NCI-H2107 (cell line): ENCODE results near the gene ELF5.

Experiments used
- DNase-seq: peaks from one replicate; lab custom pipeline; 2025; lab: John Stamatoyannopoulos, UW

The ELF5 gene

DNA sequence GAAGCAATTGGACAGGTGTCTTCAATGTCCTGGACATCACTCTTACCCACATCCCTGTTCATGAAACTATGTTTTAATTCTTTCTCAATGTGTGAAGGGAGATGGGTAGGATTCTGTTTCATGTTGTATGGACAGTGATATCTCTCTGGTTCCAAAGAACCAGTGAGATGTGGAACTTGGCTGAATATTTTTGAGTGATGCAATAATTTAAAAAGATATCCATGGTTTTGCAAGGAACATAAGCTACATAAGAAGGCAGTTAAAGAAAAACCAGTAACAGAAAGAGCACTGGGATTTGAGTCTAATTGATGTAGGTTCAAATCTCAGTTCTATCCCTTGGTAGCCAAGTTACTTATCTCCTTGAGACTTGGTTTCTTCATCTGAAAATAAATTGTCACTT is 7.7 kb upstream of the ELF5 start:
- no peak for DNase-seq

GRCh38 chr11:34519595-34520235 is 6.1 kb upstream of the ELF5 start:
- no peak for DNase-seq

GRCh38 chr11:34516247-34517040 is 2.9 kb upstream of the ELF5 start:
- DNase-seq, result no peak

- DNase-seq, result no peak
These were observed 1.0 kb upstream of the ELF5 start for GRCh38 chr11:34514597-34514996.

- no peak for DNase-seq
These were observed 533 bp downstream of the ELF5 start for GRCh38 chr11:34512840-34513681.

DNA sequence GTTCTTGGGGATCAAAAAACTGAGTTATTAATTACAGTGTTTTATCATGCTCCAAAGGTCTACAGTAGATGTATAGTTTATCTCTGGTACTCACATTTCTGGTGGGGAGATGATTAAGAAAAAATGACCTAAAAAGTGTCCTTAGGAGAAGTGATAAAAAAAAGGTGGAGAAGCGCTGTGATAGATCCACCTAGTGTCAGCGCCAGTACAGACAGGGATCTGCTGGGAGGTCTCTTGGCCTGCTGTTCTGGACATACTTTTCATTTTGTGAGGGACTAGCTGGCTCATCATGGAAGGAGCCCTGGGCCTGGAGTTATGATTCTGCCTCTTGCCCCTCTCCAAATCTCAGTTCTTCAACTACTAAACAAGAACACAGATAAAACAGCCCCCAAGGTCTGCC is 2.9 kb downstream of the ELF5 start:
- no peak for DNase-seq

- DNase-seq, result no peak
These were observed 3.4 kb downstream of the ELF5 start for GRCh38 chr11:34510218-34510617.

DNA sequence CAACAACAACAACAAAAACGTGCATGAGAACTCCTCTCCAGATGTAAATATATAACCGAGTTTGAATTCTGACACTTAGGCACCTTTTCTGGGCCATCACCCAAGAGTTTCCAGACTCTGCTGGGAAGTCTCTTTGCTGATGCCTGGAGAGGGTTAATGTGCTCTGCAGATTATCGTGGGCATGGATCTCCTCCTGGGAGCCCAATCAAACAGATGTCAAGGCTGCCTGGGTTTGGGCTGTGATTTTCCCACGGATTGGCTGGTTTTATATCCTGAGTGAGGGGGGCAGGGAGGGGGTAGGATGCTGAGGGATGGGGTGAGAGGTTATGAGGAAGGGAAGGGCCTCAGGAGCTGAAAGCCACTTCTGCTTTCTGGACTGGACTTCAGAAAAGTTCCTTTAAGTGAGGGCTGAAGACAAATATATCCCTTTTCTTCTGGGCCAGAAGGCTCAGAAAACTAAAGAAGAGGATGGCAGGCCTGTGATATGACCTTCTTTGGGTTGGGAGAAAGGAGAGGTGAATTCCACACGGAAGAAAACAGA is 4.2 kb downstream of the ELF5 start:
- no peak for DNase-seq

GRCh38 chr11:34508524-34508923 is 5.1 kb downstream of the ELF5 start:
- DNase-seq, result no peak

DNA sequence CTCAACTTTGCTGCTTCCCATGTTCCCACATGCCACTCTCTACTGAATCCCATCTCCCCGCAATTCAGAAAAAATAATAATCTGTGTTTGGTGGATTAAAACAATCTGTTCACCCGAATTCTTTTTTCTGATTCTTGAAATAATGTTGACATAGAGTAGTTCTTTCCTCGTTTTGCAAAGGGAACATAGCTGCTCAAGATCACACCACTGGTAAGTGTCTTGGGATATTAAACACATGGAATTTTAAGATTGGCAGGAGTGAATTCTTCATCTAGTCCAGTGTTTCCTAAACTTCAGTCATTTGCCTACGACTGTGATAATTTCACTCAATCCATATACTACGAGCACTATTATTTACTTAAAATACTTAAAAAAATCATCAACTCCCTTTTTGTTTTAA is 6.0 kb downstream of the ELF5 start:
- DNase-seq, result no peak

DNA sequence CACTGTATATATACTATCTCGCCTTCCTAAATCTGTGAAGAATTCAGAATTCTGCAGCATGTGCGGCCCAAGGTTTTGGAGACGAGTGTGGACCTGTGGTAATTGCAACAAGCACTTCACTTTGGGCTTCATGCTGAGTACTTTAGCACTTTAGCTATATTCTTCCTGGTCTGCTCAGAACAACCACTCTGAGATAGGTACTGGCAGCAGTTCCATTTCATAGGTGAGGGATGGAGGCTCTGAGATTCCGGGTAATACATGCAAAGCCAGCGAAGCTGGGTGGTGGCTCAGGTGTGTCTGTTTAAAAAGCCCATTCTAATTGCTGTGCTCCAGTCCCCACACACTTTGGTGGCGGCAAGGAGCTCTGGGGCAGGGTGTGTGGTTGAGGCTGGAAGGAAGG is 6.4 kb downstream of the ELF5 start:
- DNase-seq, result no peak

- no peak for DNase-seq
These were observed 7.7 kb downstream of the ELF5 start for GRCh38 chr11:34505874-34506273.

GRCh38 chr11:34502949-34503348 is 10.6 kb downstream of the ELF5 start:
- no peak for DNase-seq

GRCh38 chr11:34501949-34502348 is 11.6 kb downstream of the ELF5 start:
- no peak for DNase-seq

- DNase-seq, result no peak
These were observed 12.1 kb downstream of the ELF5 start for GRCh38 chr11:34501500-34501899.

GRCh38 chr11:34499719-34500500 is 13.7 kb downstream of the ELF5 start:
- no peak for DNase-seq

- DNase-seq, result no peak
These were observed 17.7 kb downstream of the ELF5 start for GRCh38 chr11:34495724-34496377.

- DNase-seq, result no peak
These were observed 18.3 kb downstream of the ELF5 start for GRCh38 chr11:34495239-34495723.

- DNase-seq, result no peak
These were observed 19.5 kb downstream of the ELF5 start for GRCh38 chr11:34493926-34494595.

- DNase-seq, result no peak
These were observed 20.1 kb downstream of the ELF5 start for GRCh38 chr11:34493468-34493867.
